GM21447 (cell line): Measurements from ENCODE around the gene CTNND2.
"Not testable (repeated sequence)": the region's sequence is repeated elsewhere in the genome, so short reads cannot be mapped to it uniquely, and the experiment has no call there.

ENCODE experiments used
- ATAC-seq: cut with Tn5 transposase; IDR thresholded peaks from one replicate; pipeline ENCODE4 v1.9.1; 2021; ENCODE audit not compliant: unreplicated experiment

CTNND2 gene

GRCh38 chr5:11050596-11051304, 853.5 kb downstream of the CTNND2 start:
- ATAC-seq: no peak

GRCh38 chr5:11048760-11049159, 855.5 kb downstream of the CTNND2 start:
- ATAC-seq: no peak

GRCh38 chr5:11047625-11048024, 856.6 kb downstream of the CTNND2 start:
- ATAC-seq: no peak

GRCh38 chr5:11047030-11047429, 857.2 kb downstream of the CTNND2 start:
- no peak for ATAC-seq

GRCh38 chr5:11046160-11046559, 858.1 kb downstream of the CTNND2 start:
- ATAC-seq: no peak

GRCh38 chr5:11045411-11045810, 858.8 kb downstream of the CTNND2 start:
- no peak for ATAC-seq

- ATAC-seq: no peak
Measured at GRCh38 chr5:11044581-11044980, 859.7 kb downstream of the CTNND2 start.

- no peak for ATAC-seq
Measured at GRCh38 chr5:11043881-11044280, 860.4 kb downstream of the CTNND2 start.

- ATAC-seq: no peak
Measured at GRCh38 chr5:11040345-11040744, 863.9 kb downstream of the CTNND2 start.

GRCh38 chr5:11038772-11039171, 865.5 kb downstream of the CTNND2 start:
- ATAC-seq: no peak

- no peak for ATAC-seq
Measured at GRCh38 chr5:11037941-11038340, 866.3 kb downstream of the CTNND2 start.

- no peak for ATAC-seq
Measured at GRCh38 chr5:11037080-11037479, 867.2 kb downstream of the CTNND2 start.

- no peak for ATAC-seq
Measured at GRCh38 chr5:11030671-11031070, 873.6 kb downstream of the CTNND2 start.

GRCh38 chr5:11027660-11028059, 876.6 kb downstream of the CTNND2 start:
- ATAC-seq: peak; percentile 75

GRCh38 chr5:11026543-11026942, 877.7 kb downstream of the CTNND2 start:
- ATAC-seq: no peak

- no peak for ATAC-seq
Measured at GRCh38 chr5:11023945-11024344, 880.3 kb downstream of the CTNND2 start.

- no peak for ATAC-seq
Measured at GRCh38 chr5:11013793-11014192, 890.5 kb downstream of the CTNND2 start.

GRCh38 chr5:11012295-11012694, 892.0 kb downstream of the CTNND2 start:
- no peak for ATAC-seq

GRCh38 chr5:11010429-11011210, 893.6 kb downstream of the CTNND2 start:
- no peak for ATAC-seq

GRCh38 chr5:11009576-11009975, 894.7 kb downstream of the CTNND2 start:
- ATAC-seq: no peak

GRCh38 chr5:11007269-11007870, 896.9 kb downstream of the CTNND2 start:
- ATAC-seq: no peak

- not testable (repeated sequence) for ATAC-seq
Measured at GRCh38 chr5:11004523-11004922, 899.7 kb downstream of the CTNND2 start.
